ENCODE measurements around the gene ZP1. TPM values are rescaled to one million over a fixed set of nuclear protein-coding genes. Genes with fewer than 3 reads are reported as not detected.

The ZP1 gene
- total RNA-seq, 2 experiments from 2014 or later: 0.20 TPM; not detected in 1

DNA sequence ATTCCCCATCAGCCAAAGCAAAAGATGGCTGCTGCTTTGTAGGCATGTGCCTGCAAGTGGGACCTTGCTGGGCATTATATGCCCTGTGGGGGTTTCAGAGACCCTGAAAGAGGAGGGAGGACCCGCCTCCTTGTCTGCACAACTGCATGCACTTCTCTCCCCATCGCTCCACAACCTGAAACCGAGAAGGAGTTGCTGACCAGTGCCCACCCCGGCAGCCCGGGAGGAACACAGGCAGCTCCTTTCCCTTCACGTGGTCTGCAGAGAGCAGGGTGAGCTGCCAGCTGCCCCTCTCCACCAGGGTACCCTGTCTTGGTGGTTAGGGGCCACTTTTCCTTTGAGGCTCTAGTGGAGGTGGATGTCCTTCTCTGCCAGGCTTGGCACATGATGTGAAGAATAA lies 55.6 kb downstream of the ZP1 start:
- CTCF ChIA-PET: no interaction called here
- intact Hi-C loops (cut with DNase I, micrococcal nuclease): no loop called here

DNA sequence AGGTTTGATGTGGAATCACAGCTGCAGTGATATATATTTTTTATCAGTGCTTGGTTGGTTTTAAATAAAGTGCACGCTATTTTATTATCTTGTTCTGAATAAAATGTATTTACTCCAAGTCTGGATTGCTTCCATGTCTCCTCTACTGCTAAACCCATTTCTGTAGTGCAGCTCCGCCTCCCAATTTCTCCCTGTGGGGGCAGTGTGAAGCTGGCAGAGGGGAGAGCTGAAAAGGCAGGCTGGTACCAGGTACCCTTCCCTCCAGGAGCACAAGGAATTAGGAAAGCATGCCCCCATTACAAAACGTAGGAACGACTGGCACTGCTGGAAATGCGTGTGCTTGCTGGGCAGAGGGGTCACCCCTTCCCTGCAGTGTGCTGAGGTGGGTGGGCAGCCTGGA lies 56.0 kb downstream of the ZP1 start:
- Mint-ChIP-seq H3K27ac (no peak overlapping the region), H3K4me3 (peak overlapping the region; percentile 62), H3K9me3 (no peaks in the 10 kb centered on the region), H3K27me3 (peaks cover 37% of the 10 kb centered on the region), H3K36me3 (ENCODE audit: low read depth) (peaks cover 48% of the 10 kb centered on the region), H3K4me1 (ENCODE audit: low read depth) (peaks cover 5% of the 10 kb centered on the region)
- peaks cover 30% of the 10 kb centered on the region for H3K4me1 ChIP-seq (ENCODE audit: insufficient read depth, low read length)
- ChIA-PET CTCF (interaction anchor here (1.2 kb wide), 1 partner anchor 8 kb away, joined by 4 read pairs; no protein-coding TSS in a partner anchor), POLR2A (interaction anchor here (0.7 to 2.1 kb wide), 3 partner anchors 9 to 160 kb away, joined by 3 to 19 read pairs (median 3); partner anchors contain the start of gene TMEM109)
- H3K9me3 ChIP-seq (ENCODE audit: control insufficient read depth in 1 of 2, insufficient read depth in 1 of 2, low read length in 2 of 2): peaks cover 0 to 14% of the 10 kb centered on the region in 2 experiments
- intact Hi-C loops (cut with DNase I, micrococcal nuclease): no loop called here
- no peak for ATAC-seq (ENCODE audit: poor library complexity)
- H3K27ac ChIP-seq (ENCODE audit: low read depth in 1 of 2, low read length in 2 of 2): no peak overlapping the region
- H3K4me3 ChIP-seq (ENCODE audit: low read length): no peak overlapping the region
- H3K27me3 ChIP-seq (ENCODE audit: control insufficient read depth in 1 of 2, insufficient read depth in 2 of 2, low read length in 2 of 2): peaks cover 25 to 28% of the 10 kb centered on the region in 2 experiments
- DNase-seq: no peak
- H3K36me3 ChIP-seq (ENCODE audit: insufficient read depth, low read length): peaks cover 47% of the 10 kb centered on the region
- TF ChIP-seq, protein P1, sequence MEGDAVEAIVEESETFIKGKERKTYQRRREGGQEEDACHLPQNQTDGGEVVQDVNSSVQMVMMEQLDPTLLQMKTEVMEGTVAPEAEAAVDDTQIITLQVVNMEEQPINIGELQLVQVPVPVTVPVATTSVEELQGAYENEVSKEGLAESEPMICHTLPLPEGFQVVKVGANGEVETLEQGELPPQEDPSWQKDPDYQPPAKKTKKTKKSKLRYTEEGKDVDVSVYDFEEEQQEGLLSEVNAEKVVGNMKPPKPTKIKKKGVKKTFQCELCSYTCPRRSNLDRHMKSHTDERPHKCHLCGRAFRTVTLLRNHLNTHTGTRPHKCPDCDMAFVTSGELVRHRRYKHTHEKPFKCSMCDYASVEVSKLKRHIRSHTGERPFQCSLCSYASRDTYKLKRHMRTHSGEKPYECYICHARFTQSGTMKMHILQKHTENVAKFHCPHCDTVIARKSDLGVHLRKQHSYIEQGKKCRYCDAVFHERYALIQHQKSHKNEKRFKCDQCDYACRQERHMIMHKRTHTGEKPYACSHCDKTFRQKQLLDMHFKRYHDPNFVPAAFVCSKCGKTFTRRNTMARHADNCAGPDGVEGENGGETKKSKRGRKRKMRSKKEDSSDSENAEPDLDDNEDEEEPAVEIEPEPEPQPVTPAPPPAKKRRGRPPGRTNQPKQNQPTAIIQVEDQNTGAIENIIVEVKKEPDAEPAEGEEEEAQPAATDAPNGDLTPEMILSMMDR (IDR thresholded peaks at IDR 0.05): no peak

More for the DNA sequence above, 55.6 kb downstream of the ZP1 start:
- no peak for ATAC-seq (ENCODE audit: poor library complexity)
- H3K4me1 Mint-ChIP-seq (ENCODE audit: low read depth): peaks cover 8% of the 10 kb centered on the region
- peaks cover 48% of the 10 kb centered on the region for H3K36me3 Mint-ChIP-seq (ENCODE audit: low read depth)
- DNase-seq: no peak
- H3K4me3 Mint-ChIP-seq: peak overlapping the region; percentile 62
- H3K4me1 ChIP-seq (ENCODE audit: insufficient read depth, low read length): peaks cover 30% of the 10 kb centered on the region
- POLR2A ChIA-PET: interaction anchor here (2.1 kb wide), 1 partner anchor 8 kb away, joined by 19 read pairs; the partner anchor contains the start of gene TMEM109
- no peaks in the 10 kb centered on the region for H3K9me3 Mint-ChIP-seq
- H3K27ac ChIP-seq (ENCODE audit: low read depth in 1 of 2, low read length in 2 of 2): no peak overlapping the region
- H3K27me3 ChIP-seq (ENCODE audit: control insufficient read depth in 1 of 2, insufficient read depth in 2 of 2, low read length in 2 of 2): peaks cover 25 to 28% of the 10 kb centered on the region in 2 experiments
- H3K9me3 ChIP-seq (ENCODE audit: control insufficient read depth in 1 of 2, insufficient read depth in 1 of 2, low read length in 2 of 2): peaks cover 0 to 14% of the 10 kb centered on the region in 2 experiments
- H3K4me3 ChIP-seq (ENCODE audit: low read length): no peak overlapping the region
- TF ChIP-seq, protein P1 (IDR thresholded peaks at IDR 0.05): no peak
- peaks cover 37% of the 10 kb centered on the region for H3K27me3 Mint-ChIP-seq
- H3K27ac Mint-ChIP-seq: no peak overlapping the region
- peaks cover 51% of the 10 kb centered on the region for H3K36me3 ChIP-seq (ENCODE audit: insufficient read depth, low read length)

DNA sequence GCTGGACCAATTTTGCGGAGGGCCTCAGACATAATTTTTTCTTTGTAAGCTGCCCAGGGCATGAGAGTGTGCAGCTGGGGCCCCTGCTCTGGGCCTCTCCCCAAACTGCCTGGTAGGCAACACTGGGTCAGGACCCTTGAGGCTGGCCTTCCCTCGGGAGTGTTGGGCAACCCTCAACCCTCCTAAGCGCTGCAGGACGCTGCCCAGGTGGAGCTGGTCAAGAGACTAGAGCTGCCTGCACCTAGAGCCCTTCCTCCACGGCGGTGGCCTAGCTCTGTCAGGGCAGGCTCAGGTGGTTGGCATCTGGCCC lies 56.4 kb downstream of the ZP1 start:
- TF ChIP-seq, protein P1 (IDR thresholded peaks at IDR 0.05): no peak
- H3K27ac Mint-ChIP-seq: no peak overlapping the region
- Histone ChIP-seq H3K4me1 (ENCODE audit: insufficient read depth, low read length) (peaks cover 27% of the 10 kb centered on the region), H3K27ac (ENCODE audit: low read depth in 1 of 2, low read length in 2 of 2) (no peak overlapping the region), H3K9me3 (ENCODE audit: control insufficient read depth in 1 of 2, insufficient read depth in 1 of 2, low read length in 2 of 2) (peaks cover 0 to 14% of the 10 kb centered on the region in 2 experiments), H3K27me3 (ENCODE audit: control insufficient read depth in 1 of 2, insufficient read depth in 2 of 2, low read length in 2 of 2) (peaks cover 25 to 28% of the 10 kb centered on the region in 2 experiments), H3K4me3 (ENCODE audit: low read length) (peak overlapping the region; percentile 45), H3K36me3 (ENCODE audit: insufficient read depth, low read length) (peaks cover 45% of the 10 kb centered on the region)
- intact Hi-C loops (cut with DNase I, micrococcal nuclease): no loop called here
- no peaks in the 10 kb centered on the region for H3K9me3 Mint-ChIP-seq
- H3K27me3 Mint-ChIP-seq: peaks cover 37% of the 10 kb centered on the region
- H3K4me1 Mint-ChIP-seq (ENCODE audit: low read depth): peaks cover 5% of the 10 kb centered on the region
- ATAC-seq (ENCODE audit: poor library complexity): no peak
- ChIA-PET POLR2A (interaction anchor here (0.7 to 2.1 kb wide), 3 partner anchors 9 to 160 kb away, joined by 3 to 19 read pairs (median 3); partner anchors contain the start of gene TMEM109), CTCF (interaction anchor here (1.2 kb wide), 1 partner anchor 8 kb away, joined by 4 read pairs; no protein-coding TSS in a partner anchor)
- peaks cover 48% of the 10 kb centered on the region for H3K36me3 Mint-ChIP-seq (ENCODE audit: low read depth)
- H3K4me3 Mint-ChIP-seq: peak overlapping the region; percentile 51
- no peak for DNase-seq

All from CD4-positive, alpha-beta T cell (primary cell).